GM12873 (cell line): ENCODE measurements around the gene CLSTN1.

Experiments used
- TF ChIP-seq, protein P1 (sequence below): IDR thresholded peaks from 2 replicates; pipeline ENCODE4 v1.5.1; 2012; ENCODE audit warnings: low read depth, mild to moderate bottlenecking, moderate library complexity, low read length, control low read depth; ENCODE audit not compliant: insufficient read depth; ENCODE audit errors: missing control alignments

CLSTN1 gene

GRCh38 chr1:9817734-9818133 lies 6.0 kb downstream of the CLSTN1 start:
- TF ChIP-seq, protein P1, sequence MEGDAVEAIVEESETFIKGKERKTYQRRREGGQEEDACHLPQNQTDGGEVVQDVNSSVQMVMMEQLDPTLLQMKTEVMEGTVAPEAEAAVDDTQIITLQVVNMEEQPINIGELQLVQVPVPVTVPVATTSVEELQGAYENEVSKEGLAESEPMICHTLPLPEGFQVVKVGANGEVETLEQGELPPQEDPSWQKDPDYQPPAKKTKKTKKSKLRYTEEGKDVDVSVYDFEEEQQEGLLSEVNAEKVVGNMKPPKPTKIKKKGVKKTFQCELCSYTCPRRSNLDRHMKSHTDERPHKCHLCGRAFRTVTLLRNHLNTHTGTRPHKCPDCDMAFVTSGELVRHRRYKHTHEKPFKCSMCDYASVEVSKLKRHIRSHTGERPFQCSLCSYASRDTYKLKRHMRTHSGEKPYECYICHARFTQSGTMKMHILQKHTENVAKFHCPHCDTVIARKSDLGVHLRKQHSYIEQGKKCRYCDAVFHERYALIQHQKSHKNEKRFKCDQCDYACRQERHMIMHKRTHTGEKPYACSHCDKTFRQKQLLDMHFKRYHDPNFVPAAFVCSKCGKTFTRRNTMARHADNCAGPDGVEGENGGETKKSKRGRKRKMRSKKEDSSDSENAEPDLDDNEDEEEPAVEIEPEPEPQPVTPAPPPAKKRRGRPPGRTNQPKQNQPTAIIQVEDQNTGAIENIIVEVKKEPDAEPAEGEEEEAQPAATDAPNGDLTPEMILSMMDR = no peak

DNA sequence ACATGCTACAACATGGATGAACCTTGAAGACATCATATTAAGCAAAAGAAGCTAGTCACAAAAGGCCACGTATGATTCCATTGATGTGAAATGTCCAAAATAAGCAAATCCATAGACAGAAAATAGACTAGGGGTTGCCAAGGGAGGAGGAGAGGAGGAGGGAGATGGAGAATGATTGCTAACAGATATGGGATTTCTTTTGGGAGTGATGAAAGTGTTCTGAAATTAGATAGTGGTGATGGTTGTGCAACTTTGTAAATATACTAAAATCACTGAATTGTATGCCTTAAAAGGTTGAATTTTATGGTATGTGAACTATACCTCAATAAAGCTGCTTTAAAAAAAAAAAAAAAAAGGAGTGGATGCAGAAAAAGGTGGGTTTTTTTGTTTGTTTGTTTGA lies 7.6 kb downstream of the CLSTN1 start:
- TF ChIP-seq, protein P1 = no peak

GRCh38 chr1:9815150-9815549 lies 8.6 kb downstream of the CLSTN1 start:
- TF ChIP-seq, protein P1 = no peak

DNA sequence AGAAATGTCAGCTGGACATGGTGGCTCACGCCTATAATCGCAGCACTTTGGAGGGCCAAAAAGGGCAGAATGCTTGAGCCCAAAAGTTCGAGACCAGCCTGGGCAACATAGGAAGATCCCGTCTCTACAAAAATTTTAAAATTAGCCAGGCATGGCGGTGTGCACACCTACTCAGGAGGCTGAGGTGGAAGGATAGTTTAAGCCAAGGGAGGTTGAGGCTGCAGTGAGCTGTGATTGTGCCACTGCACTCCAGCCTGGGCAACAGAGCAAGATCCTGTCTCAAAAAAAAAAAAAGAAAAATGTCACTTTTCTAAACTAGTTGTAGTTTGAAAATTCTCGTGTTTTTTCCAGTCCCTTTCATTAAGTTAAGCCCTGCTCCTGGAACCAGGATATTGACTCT lies 9.1 kb downstream of the CLSTN1 start:
- TF ChIP-seq, protein P1 = no peak

GRCh38 chr1:9811239-9811966 lies 12.4 kb downstream of the CLSTN1 start:
- TF ChIP-seq, protein P1 = no peak

DNA sequence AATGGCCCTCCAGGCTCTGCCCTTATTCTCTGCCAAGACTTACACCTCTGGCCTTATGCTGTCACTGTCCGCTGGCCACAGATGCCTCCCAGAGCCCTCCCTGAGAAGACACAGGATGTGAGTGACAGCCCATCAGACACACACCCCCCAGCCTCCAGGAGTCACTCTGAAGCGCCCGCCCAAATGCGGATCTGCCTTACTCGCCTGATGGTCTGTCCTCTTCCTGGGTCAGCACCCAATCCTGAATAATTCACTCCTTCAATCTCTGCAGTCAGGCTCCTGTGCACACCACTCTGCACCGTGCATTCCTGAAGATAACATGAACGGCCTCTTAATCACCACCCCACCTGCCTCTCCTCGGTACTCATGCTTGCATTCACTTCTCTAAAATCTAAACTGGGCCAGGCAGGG lies 14.7 kb downstream of the CLSTN1 start:
- TF ChIP-seq, protein P1 = no peak

- TF ChIP-seq, protein P1 = no peak
These were observed 15.3 kb downstream of the CLSTN1 start for GRCh38 chr1:9808459-9808858.
